BLaER1 (cell line): ENCODE measurements around the gene ARHGAP23.
A peak's percentile ranks its signal among the peaks of the same experiment; 100 is the strongest.
"Not testable (repeated sequence)": the region's sequence is repeated elsewhere in the genome, so short reads cannot be mapped to it uniquely, and the experiment has no call there.

ENCODE experiments used
- H3K27ac ChIP-seq: shearing (Covaris generic); formaldehyde crosslinking; 2 replicates; pipeline ENCODE4 v1.8.1; 2022
- H3K27me3 ChIP-seq: shearing (Covaris generic); formaldehyde crosslinking; 2 replicates; pipeline ENCODE4 v1.8.1; 2022
- H3K36me3 ChIP-seq: shearing (Covaris generic); formaldehyde crosslinking; 2 replicates; pipeline ENCODE4 v1.8.1; 2022
- H3K4me1 ChIP-seq: shearing (Covaris generic); formaldehyde crosslinking; 2 replicates; pipeline ENCODE4 v1.8.1; 2022
- H3K4me2 ChIP-seq: shearing (Covaris generic); formaldehyde crosslinking; 2 replicates; pipeline ENCODE4 v1.8.1; 2022
- H3K4me3 ChIP-seq: shearing (Covaris generic); formaldehyde crosslinking; 2 replicates; pipeline ENCODE4 v1.8.1; 2022
- H3K9ac ChIP-seq: shearing (Covaris generic); formaldehyde crosslinking; 2 replicates; pipeline ENCODE4 v1.8.1; 2022
- H3K9me3 ChIP-seq: shearing (Covaris generic); formaldehyde crosslinking; 2 replicates; pipeline ENCODE4 v1.8.1; 2022
- H4K20me1 ChIP-seq: shearing (Covaris generic); formaldehyde crosslinking; 2 replicates; pipeline ENCODE4 v1.8.1; 2022
- Cebpa-rat ChIP-seq: shearing (Covaris generic); IDR thresholded peaks from 2 replicates; pipeline ENCODE4 v1.8.1; 2022

The ARHGAP23 gene

DNA sequence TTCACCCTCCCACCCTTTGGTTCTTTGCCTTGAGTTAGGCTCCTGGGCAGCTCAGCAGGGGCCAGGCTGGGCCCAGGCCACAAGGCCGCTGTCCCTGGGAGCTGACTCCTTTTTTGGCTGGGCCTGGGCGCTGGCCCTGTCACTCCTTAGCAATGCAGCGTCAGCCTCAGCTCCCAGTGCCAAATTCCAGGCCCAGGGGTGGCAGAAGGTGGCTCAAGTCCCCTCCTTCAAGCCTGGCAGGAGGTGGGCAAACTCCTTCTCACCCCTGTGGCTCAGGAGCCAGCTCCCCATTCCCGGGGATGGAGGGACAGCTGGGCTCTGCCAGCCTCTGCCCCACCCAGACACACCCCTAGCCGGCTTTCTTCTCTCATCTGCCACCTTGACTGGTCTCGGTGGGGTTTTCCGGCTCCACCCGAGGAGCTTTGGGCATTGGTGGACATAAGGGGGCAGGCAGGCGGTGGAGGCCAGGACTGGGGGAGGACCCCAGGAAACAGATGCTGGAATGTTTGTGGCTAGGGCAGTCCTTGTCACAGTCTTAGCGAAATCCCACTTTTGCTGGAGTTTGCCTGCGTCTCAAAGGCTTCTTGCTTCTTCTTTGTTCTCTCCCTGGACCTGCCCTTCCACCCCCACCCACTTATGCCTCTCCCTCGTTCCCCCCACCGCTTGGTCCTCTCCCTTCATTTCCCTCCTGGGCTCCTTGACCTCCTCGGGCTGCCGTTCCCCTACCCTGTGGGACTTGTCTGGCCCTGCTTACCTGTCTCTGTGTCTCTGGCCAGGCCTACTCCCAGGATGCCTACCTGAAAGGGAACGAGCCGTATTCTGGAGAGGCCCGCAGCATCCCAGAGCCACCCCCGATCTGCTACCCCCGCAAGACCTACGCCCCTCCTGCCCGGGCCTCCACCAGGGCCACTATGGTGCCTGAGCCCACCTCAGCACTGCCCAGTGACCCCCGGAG, 37.4 kb downstream of the ARHGAP23 start:
- no peaks in the 10 kb centered on the region for H3K9me3 ChIP-seq
- peak overlapping the region; percentile 26; the same call in 1 of the 2 replicates for H3K27ac ChIP-seq
- no peaks in the 10 kb centered on the region for H3K27me3 ChIP-seq
- H4K20me1 ChIP-seq: peaks cover 91% of the 10 kb centered on the region
- no peak overlapping the region for H3K4me2 ChIP-seq
- H3K4me3 ChIP-seq: no peak overlapping the region
- no peak for TF ChIP-seq Cebpa-rat
- 0 out of 2 replicates have a peak overlapping the region, but pooled peaks have one; percentile 19 for H3K9ac ChIP-seq
- peaks cover 99% of the 10 kb centered on the region for H3K36me3 ChIP-seq
- H3K4me1 ChIP-seq: peaks cover 31% of the 10 kb centered on the region

DNA sequence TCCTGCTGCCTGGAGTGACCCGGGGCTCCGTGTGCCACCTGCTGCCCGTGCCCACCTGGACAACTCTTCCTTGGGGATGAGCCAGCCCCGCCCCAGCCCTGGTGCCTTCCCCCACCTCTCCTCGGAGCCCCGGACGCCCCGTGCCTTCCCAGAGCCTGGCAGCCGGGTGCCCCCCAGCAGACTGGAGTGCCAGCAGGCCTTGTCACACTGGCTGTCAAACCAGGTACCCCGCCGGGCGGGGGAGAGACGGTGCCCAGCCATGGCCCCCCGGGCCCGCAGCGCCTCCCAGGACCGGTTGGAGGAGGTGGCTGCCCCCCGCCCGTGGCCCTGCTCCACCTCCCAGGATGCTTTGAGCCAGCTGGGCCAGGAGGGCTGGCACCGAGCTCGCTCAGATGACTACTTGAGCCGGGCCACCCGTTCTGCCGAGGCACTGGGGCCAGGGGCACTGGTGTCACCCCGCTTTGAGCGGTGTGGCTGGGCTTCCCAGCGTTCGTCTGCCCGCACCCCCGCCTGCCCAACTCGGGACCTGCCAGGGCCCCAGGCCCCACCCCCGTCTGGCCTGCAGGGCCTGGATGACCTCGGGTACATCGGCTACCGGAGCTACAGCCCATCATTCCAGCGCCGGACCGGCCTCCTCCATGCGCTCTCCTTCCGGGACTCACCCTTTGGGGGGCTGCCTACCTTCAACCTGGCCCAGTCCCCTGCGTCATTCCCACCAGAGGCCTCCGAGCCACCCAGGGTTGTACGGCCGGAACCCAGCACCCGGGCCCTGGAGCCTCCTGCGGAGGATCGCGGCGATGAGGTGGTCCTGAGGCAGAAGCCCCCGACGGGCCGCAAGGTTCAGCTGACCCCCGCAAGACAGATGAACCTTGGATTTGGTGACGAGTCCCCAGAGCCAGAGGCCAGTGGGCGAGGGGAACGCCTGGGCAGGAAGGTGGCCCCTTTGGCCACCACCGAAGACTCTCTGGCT, 38.4 kb downstream of the ARHGAP23 start:
- TF ChIP-seq Cebpa-rat: no peak
- no peak overlapping the region for H3K9ac ChIP-seq
- peaks cover 22% of the 10 kb centered on the region for H3K4me1 ChIP-seq
- H3K36me3 ChIP-seq: peaks cover 98% of the 10 kb centered on the region
- H3K4me2 ChIP-seq: no peak overlapping the region
- peaks cover 81% of the 10 kb centered on the region for H4K20me1 ChIP-seq
- no peaks in the 10 kb centered on the region for H3K27me3 ChIP-seq
- no peak overlapping the region for H3K4me3 ChIP-seq
- no peaks in the 10 kb centered on the region for H3K9me3 ChIP-seq
- H3K27ac ChIP-seq: no peak overlapping the region

DNA sequence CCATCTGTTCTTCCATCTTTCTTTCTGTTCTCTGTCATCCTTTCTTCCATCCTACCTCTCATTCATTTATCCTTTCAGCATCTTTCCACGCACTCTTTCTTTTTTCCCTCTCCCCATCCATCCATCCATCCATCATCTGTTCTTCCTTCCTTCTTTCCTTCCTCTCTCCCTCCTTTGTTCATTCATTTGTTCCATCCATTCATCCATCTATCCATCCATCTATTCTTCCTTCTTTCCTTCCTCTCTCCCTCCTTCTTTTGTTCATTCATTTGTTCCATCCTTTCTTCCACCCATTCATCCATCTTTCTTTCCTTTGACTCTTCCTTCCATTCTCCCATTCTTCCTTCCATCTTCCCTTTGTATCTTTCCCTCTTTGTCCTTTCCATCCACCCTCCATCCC, 39.2 kb downstream of the ARHGAP23 start:
- H3K4me1 ChIP-seq: peaks cover 22% of the 10 kb centered on the region
- peaks cover 73% of the 10 kb centered on the region for H4K20me1 ChIP-seq
- peaks cover 97% of the 10 kb centered on the region for H3K36me3 ChIP-seq
- H3K27ac ChIP-seq: no peak overlapping the region
- H3K9ac ChIP-seq: no peak overlapping the region
- H3K4me3 ChIP-seq: no peak overlapping the region
- H3K27me3 ChIP-seq: no peaks in the 10 kb centered on the region
- no peaks in the 10 kb centered on the region for H3K9me3 ChIP-seq
- TF ChIP-seq Cebpa-rat: no peak
- no peak overlapping the region for H3K4me2 ChIP-seq

DNA sequence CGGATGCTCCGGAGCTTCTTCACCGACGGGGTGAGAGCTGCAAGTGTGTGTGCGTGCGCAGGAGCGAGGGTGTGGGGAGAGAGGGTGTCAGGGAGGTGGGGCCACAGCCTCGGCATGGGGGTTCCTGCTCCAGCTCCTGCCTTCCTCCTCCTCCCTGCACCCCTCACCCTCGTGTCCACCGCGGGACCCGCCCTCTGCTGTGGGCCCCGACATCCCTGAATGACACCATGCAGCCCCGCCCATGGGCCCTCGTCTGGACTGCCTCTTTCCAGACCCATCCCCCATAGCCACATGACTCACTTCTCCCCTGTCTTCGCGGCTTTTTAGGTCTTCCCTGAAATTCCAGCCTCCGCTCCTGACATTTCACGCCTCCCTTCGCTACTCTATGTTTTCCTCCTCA, 41.6 kb downstream of the ARHGAP23 start:
- Histone ChIP-seq H3K36me3 (peaks cover 94% of the 10 kb centered on the region), H3K9me3 (no peaks in the 10 kb centered on the region), H3K4me1 (peaks cover under 1% of the 10 kb centered on the region; the same call in 1 of the 2 replicates), H3K4me2 (no peak overlapping the region), H3K9ac (no peak overlapping the region), H4K20me1 (peaks cover 49% of the 10 kb centered on the region), H3K27me3 (no peaks in the 10 kb centered on the region), H3K27ac (no peak overlapping the region), H3K4me3 (no peak overlapping the region)
- no peak for TF ChIP-seq Cebpa-rat

DNA sequence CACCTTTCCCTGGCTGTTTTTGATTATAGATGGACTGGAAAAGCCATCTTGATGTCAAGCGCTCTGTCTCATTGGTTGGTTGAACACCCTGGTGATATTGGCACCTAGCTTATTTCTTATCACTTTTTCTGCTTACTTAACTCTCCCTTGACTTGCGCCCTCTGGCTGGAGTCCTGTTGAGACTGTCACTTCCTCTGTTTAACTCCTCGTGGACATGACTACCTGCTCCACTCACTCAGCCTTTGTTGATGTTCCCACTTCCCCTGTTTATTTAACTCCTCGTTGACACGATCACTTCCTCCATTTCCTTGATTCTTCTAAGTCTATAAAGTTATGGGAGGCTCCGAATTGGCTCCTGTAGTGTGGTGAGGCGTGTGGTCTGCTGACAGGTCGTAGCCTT, 43.0 kb downstream of the ARHGAP23 start:
- H3K36me3 ChIP-seq: peaks cover 95% of the 10 kb centered on the region

DNA sequence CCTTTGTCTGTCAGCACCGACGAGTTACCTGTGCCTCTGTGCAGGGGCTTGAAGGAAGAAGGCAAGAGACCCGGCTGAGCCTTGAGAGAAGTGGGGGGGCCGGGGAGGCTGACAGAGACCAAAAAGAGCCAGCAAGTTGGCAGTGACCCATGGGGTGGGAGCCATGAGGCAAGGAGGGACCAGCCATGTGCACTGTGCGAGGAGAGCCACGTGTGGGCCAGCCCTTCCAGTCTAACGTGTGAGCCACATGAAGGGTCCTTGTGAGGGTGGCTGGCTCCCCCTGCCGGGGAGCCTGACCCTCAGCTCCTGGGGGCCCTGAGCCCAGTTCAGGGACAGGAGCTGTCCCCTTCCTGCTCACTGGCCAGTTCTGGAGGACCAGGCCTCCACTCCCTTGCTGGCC, 46.4 kb downstream of the ARHGAP23 start:
- H3K9me3 ChIP-seq, H3K4me1 ChIP-seq, H3K4me3 ChIP-seq, H4K20me1 ChIP-seq, H3K9ac ChIP-seq, H3K4me2 ChIP-seq, H3K27ac ChIP-seq, H3K27me3 ChIP-seq: not testable (repeated sequence)
- H3K36me3 ChIP-seq: peaks cover 94% of the 10 kb centered on the region

More for the DNA sequence above, 43.0 kb downstream of the ARHGAP23 start:
- not testable (repeated sequence) for H3K27ac ChIP-seq, H3K9me3 ChIP-seq, H3K4me2 ChIP-seq, H3K9ac ChIP-seq, H3K4me3 ChIP-seq, H3K4me1 ChIP-seq, H3K27me3 ChIP-seq
- peaks cover 35% of the 10 kb centered on the region for H4K20me1 ChIP-seq

DNA sequence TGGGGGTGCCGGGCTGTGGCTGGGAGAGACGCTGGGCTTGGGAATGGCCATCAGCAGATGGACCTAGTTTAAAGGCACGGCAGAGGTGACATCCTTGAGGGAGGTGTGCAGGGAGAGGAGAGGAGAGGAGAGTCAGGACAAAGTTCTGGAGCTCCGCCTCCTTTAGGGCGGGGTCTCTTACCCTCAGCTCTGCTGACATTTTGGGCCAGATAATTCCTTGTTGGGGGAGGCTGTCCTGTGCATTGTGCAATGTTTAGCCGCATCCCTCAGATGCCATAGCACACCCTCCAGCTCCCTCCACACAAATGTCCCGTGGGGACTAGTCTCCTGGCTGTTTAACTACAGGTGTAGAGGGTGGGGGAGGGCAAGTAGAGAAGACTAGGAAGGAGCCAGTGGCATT, 48.3 kb downstream of the ARHGAP23 start:
- Histone ChIP-seq H4K20me1 (no peaks in the 10 kb centered on the region), H3K27ac (no peak overlapping the region), H3K9ac (no peak overlapping the region), H3K9me3 (no peaks in the 10 kb centered on the region), H3K4me2 (no peak overlapping the region), H3K27me3 (no peaks in the 10 kb centered on the region), H3K4me1 (no peaks in the 10 kb centered on the region), H3K4me3 (no peak overlapping the region), H3K36me3 (peaks cover 80% of the 10 kb centered on the region)
- no peak for TF ChIP-seq Cebpa-rat

DNA sequence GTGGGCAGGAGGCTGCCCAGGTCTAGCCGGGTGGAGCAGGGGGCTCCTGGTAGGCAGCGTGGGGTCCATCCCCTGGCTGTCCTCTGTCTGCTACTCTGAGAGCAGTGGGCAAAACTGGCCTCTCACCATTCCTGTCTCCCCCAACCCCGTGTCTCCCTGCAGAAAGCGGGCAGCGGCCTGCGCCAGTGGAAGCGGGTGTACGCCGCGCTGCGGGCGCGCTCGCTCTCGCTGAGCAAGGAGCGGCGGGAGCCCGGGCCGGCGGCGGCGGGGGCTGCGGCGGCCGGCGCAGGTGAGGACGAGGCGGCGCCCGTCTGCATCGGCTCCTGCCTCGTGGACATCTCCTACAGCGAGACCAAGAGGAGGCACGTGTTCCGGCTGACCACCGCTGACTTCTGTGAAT, 49.2 kb downstream of the ARHGAP23 start:
- not testable (repeated sequence) for H3K4me2 ChIP-seq, H3K27ac ChIP-seq, H3K27me3 ChIP-seq, H3K9me3 ChIP-seq, H3K4me1 ChIP-seq, H3K4me3 ChIP-seq, H3K9ac ChIP-seq, H4K20me1 ChIP-seq
- H3K36me3 ChIP-seq: peaks cover 79% of the 10 kb centered on the region

DNA sequence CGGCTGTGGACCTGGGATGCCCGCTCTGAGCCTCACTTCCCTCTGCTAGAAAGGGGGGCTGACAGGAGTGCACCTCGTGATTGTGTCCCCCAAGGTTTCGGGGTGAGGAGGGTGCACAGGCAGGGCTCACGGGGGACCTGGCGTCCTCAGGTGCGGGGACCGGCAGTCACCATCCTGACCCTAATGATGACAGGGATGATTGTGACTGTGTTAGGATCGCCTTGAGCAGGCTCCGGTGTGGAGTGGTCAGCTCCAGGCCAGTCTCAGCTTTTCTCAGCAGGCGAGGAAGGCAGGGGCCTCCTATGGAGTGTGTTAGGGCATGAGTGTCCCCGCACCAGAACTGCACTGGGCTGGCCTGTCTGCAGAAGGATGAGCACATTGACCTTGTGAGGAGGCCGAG, 49.7 kb downstream of the ARHGAP23 start:
- not testable (repeated sequence) for H3K4me3 ChIP-seq, H3K9ac ChIP-seq, H3K27ac ChIP-seq, H3K4me1 ChIP-seq, H3K9me3 ChIP-seq, H3K27me3 ChIP-seq, H4K20me1 ChIP-seq, H3K4me2 ChIP-seq
- H3K36me3 ChIP-seq: peaks cover 79% of the 10 kb centered on the region

DNA sequence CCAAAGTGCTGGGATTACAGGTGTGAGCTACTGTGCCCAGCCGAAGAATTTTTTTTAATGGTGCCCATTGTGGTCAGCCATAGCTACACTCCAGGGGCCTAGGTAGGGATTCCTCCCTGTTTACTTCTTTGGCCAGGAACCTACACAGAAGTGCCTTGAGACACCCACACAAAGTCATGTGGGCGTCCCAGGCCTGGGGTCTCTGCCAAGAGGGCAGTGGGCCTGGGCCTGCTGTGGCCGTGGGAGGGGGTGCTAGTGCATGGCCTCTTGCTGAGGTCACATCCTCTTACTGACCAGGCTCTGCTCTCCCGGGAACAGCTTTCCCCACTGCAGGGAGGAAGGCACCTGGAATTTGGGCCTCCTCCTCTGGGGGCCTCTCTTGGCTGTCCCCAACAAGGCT, 50.4 kb downstream of the ARHGAP23 start:
- not testable (repeated sequence) for H3K4me3 ChIP-seq, H3K9me3 ChIP-seq, H3K27me3 ChIP-seq, H3K4me2 ChIP-seq, H3K9ac ChIP-seq, H3K4me1 ChIP-seq, H3K27ac ChIP-seq, H4K20me1 ChIP-seq
- H3K36me3 ChIP-seq: peaks cover 79% of the 10 kb centered on the region

DNA sequence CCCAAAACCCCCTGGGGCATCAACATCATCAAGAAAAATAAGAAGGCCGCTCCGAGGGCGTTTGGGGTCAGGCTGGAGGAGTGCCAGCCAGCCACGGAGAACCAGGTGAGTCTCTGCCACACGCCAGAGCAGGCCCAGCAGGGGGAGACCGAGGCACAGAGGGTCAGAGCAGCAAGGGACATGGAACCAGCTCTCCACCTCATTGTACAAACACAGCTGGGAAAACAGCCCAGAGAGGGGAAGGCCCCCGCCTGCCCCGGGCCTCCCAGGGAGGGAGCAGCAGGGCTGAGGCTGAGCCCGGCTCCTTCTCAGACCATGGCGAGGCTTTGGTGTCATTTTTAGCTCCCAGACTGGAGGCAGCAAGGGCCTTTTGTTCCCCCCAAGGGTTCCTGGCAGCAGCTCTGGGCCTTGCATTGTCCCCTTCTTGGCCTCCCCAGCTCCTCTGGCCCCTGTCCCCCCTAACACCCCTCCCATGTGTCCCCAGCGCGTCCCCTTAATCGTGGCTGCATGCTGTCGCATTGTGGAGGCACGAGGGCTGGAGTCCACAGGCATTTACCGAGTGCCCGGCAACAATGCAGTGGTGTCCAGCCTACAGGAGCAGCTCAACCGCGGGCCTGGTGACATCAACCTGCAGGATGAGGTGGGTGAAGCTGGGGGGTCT, 53.9 kb downstream of the ARHGAP23 start:
- peaks cover 63% of the 10 kb centered on the region for H3K36me3 ChIP-seq
- H3K4me2 ChIP-seq, H3K27me3 ChIP-seq, H4K20me1 ChIP-seq, H3K9me3 ChIP-seq, H3K4me3 ChIP-seq, H3K9ac ChIP-seq, H3K27ac ChIP-seq: not testable (repeated sequence)
- H3K4me1 ChIP-seq: peaks cover 39% of the 10 kb centered on the region

DNA sequence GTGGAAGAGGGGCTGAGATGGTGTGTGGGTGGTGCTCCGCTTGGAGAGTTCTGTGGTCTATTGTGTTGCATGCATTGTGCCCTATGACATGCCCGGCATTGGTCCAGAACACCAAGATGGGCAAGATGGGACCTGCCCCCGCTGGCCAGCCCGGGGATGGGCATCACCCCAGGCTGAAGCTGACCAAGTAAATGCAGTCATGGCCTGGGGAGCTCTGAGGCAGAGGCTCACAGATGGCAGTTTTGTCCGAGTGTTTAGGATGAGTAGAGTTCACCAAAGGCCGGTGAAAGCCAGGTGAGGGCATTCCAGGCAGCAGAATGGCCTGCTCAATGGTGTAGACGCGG, 54.4 kb downstream of the ARHGAP23 start:
- not testable (repeated sequence) for H3K9ac ChIP-seq, H3K9me3 ChIP-seq, H3K4me3 ChIP-seq, H3K27me3 ChIP-seq, H4K20me1 ChIP-seq, H3K4me2 ChIP-seq, H3K27ac ChIP-seq
- Histone ChIP-seq H3K36me3 (peaks cover 63% of the 10 kb centered on the region), H3K4me1 (peaks cover 39% of the 10 kb centered on the region)

DNA sequence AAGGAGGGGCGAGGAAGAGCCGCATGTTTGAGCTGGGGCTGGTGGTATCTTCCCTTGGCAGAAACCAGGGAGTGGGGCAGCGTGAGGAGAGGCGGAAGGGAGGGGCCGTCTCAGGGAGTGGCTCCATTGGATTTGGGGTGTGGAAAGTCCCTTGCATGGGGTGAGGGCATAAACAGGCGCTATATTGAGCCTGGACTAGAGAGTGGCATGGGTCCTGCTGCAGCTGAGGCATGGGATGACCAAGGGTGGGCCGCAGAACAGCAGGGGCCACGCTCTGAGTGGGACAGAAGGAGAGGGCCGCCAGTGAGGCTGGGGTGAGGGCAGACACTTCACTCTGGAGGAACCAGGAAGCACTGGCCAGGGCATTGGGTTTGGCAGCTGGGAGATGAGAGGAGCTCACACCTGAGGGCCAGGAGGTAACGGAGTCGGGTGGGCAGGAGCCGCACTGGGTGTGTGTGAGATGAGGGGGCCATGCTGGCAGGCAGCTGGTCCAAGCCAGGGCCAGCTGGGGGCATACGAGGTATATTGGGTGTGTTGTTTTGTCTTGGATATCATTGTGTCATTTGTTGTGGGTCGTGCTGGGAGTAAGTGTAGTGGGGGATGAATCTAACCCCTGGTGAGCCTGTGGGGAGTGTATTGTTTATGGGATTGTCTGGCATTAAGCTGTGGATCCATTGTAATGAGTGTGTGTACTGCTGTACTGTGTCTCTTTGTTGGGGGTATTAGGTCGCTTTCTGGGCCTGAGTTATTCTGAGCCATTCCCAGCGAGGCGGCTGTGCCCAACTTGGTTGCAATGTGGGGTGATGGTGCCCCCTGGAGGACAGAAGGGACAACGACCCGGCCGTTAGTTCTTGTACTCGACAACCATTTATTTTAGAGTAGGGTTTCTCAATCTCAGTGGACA, 56.2 kb downstream of the ARHGAP23 start:
- H3K4me3 ChIP-seq: not testable (repeated sequence)

More for the DNA sequence above, 56.2 kb downstream of the ARHGAP23 start:
- not testable (repeated sequence) for H4K20me1 ChIP-seq, H3K9me3 ChIP-seq, H3K27me3 ChIP-seq, H3K9ac ChIP-seq
- peaks cover 48% of the 10 kb centered on the region for H3K36me3 ChIP-seq
- peak overlapping the region; percentile 79 for H3K4me2 ChIP-seq
- H3K4me1 ChIP-seq: peaks cover 46% of the 10 kb centered on the region
- H3K27ac ChIP-seq: peak overlapping the region; percentile 74
